ENCODE results near the gene SLC51A. TPM values are rescaled to one million over a fixed set of nuclear protein-coding genes. Genes with fewer than 3 reads are reported as not detected.

Gene SLC51A
- total and polyA plus RNA-seq, 9 of the 15 experiments (the other 6 are each of a cell fraction or from before 2014, with no cell fraction given), result 0.35 to 0.38 TPM; not detected in 7

- POLR2A ChIA-PET, result interaction anchor here (1.8 kb wide), 1 partner anchor 19 kb away, joined by 4 read pairs; no protein-coding TSS in a partner anchor
- CTCF ChIA-PET (ENCODE audit: low intra/inter-chr PET ratio), result no interaction called here
- H3K9me1 ChIP-seq (ENCODE audit: control insufficient read depth, insufficient read depth, low read length), result no peaks in the 10 kb centered on the region
- H3K27me3 ChIP-seq (ENCODE audit: control insufficient read depth in 2 of 2, insufficient read depth in 2 of 2, low read length in 2 of 2), result no peaks in the 10 kb centered on the region
- no peak overlapping the region for H3K4me2 ChIP-seq (ENCODE audit: insufficient read depth, low read length)
- H3K79me2 ChIP-seq (ENCODE audit: control insufficient read depth, insufficient read depth, low read length), result no peaks in the 10 kb centered on the region
- in situ Hi-C loops (cut with MboI), result no loop called here
- H3K4me1 ChIP-seq (replicated peaks in 1 of 2; ENCODE audit: control insufficient read depth in 2 of 2, insufficient read depth in 2 of 2, low read length in 2 of 2), result peaks cover 33 to 40% of the 10 kb centered on the region in 2 experiments; a peak in 4 of 5 replicates
- intact Hi-C loops (cut with micrococcal nuclease), result no loop called here
- BruUV-seq (replicated peaks), result no TSS peak
- FAIRE-seq, result no peak
- H3K9ac ChIP-seq (ENCODE audit: insufficient read depth in 1 of 2, low read depth in 2 of 2, low read length in 2 of 2), result peak overlapping the region in 1 of 2 experiments; percentile 37; a peak in 1 of 4 replicates
- no peak overlapping the region for H3K4me3 ChIP-seq
- H3K36me3 ChIP-seq (ENCODE audit: control insufficient read depth, insufficient read depth, low read length), result no peaks in the 10 kb centered on the region
- 45% methylated on average over 9 of the region's 9 CpGs for WGBS (ENCODE audit: insufficient coverage, low coverage, missing lambda C conversion rate)
- no peak; the same call in 2 of the 3 replicates for ATAC-seq
- no peaks in the 10 kb centered on the region for H4K20me1 ChIP-seq (replicated peaks; ENCODE audit: control insufficient read depth, insufficient read depth, low read length)
- no peak overlapping the region for H2AFZ ChIP-seq (ENCODE audit: low read depth, low read length)
- no peak overlapping the region for H3K27ac ChIP-seq (ENCODE audit: extremely low read depth, low read depth, low read length)
- no peak for DNase-seq (ENCODE audit: extremely low read depth in 1 of 4, low spot score in 3 of 4)
- no peaks in the 10 kb centered on the region for H3K9me3 ChIP-seq (replicated peaks; ENCODE audit: control insufficient read depth, insufficient read depth, low read depth, low read length)
- TF ChIP-seq ATF3 (IDR thresholded peaks at IDR 0.05) (0 out of 2 replicates have a peak, but pooled peaks have one; percentile 22), ATF3 (CRISPR knock-in tag; conservative IDR thresholded peaks at IDR 0.05) (no peak), BHLHE40 (IDR thresholded peaks at IDR 0.05; ENCODE audit: low read length) (peak; percentile 90), ZBTB33 (CRISPR knock-in tag; IDR thresholded peaks at IDR 0.05) (peak; percentile 38; the same call in 1 of the 2 replicates), NR2C2 (CRISPR knock-in tag; IDR thresholded peaks at IDR 0.05) (peak; percentile 77; the same call in 1 of the 2 replicates), NR2C2 (tag; IDR thresholded peaks at IDR 0.05) (peak; percentile 33; the same call in 1 of the 2 replicates), FOXM1 (IDR thresholded peaks at IDR 0.05; ENCODE audit: low read depth) (no peak), FOXM1 (CRISPR knock-in tag; IDR thresholded peaks at IDR 0.05; ENCODE audit: low read depth) (no peak), JUND (IDR thresholded peaks at IDR 0.05; ENCODE audit: borderline replicate concordance, low read depth, low read length) (0 out of 2 replicates have a peak, but pooled peaks have one; percentile 24), JUND (tag; IDR thresholded peaks at IDR 0.05; ENCODE audit: borderline replicate concordance, low read depth, low read length) (no peak), FOSL1 (tag; conservative IDR thresholded peaks at IDR 0.05) (peak; percentile 52), BRD4 (IDR thresholded peaks at IDR 0.05) (no peak), ERF (CRISPR knock-in tag; IDR thresholded peaks at IDR 0.05) (no peak), NR2C1 (IDR thresholded peaks at IDR 0.05) (peak; percentile 81), NR2C1 (tag; IDR thresholded peaks at IDR 0.05) (peak; percentile 80)
These were observed 40.6 kb upstream of the SLC51A start for GRCh38 chr3:196175722-196176121.

Measured in K562 (cell line).